Measurements from ENCODE around the gene RUVBL1.
A peak's percentile ranks its signal among the peaks of the same experiment; 100 is the strongest.

RUVBL1 gene

DNA sequence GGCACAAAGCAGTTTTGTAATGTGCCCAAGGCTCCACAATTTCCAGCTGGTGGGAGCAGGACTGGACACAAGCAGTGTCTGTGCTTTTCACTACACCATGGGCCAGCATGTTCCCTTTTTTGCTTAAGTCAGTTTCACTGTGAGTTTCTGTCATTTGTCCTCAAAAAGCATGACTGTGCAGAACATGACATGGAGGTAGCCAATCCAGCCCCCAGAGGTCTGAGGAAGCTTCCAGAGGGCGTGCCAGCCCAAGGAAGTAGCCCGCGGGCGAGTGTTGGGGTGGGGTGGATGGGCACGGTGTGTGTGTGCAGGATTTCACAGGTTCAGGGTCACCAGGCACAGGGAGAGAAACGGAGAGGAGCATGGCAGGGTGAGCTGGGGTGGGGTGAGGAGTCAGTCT is 21.7 kb upstream of the RUVBL1 start:
- TF ChIP-seq, protein P1, sequence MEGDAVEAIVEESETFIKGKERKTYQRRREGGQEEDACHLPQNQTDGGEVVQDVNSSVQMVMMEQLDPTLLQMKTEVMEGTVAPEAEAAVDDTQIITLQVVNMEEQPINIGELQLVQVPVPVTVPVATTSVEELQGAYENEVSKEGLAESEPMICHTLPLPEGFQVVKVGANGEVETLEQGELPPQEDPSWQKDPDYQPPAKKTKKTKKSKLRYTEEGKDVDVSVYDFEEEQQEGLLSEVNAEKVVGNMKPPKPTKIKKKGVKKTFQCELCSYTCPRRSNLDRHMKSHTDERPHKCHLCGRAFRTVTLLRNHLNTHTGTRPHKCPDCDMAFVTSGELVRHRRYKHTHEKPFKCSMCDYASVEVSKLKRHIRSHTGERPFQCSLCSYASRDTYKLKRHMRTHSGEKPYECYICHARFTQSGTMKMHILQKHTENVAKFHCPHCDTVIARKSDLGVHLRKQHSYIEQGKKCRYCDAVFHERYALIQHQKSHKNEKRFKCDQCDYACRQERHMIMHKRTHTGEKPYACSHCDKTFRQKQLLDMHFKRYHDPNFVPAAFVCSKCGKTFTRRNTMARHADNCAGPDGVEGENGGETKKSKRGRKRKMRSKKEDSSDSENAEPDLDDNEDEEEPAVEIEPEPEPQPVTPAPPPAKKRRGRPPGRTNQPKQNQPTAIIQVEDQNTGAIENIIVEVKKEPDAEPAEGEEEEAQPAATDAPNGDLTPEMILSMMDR (IDR thresholded peaks at IDR 0.05; ENCODE audit: low read depth, low read length, missing control alignments): no peak
- H3K4me3 ChIP-seq (ENCODE audit: low read depth, low read length): no peak overlapping the region
- DNase-seq: no peak
- H3K27me3 ChIP-seq (replicated peaks): no peaks in the 10 kb centered on the region
- H3K36me3 ChIP-seq (replicated peaks): no peaks in the 10 kb centered on the region
- in situ Hi-C loops (cut with HindIII; ENCODE audit: low pct_ligation_motif_present, low sequenced_read_pairs): no loop called here
- H3K27ac ChIP-seq: no peak overlapping the region

DNA sequence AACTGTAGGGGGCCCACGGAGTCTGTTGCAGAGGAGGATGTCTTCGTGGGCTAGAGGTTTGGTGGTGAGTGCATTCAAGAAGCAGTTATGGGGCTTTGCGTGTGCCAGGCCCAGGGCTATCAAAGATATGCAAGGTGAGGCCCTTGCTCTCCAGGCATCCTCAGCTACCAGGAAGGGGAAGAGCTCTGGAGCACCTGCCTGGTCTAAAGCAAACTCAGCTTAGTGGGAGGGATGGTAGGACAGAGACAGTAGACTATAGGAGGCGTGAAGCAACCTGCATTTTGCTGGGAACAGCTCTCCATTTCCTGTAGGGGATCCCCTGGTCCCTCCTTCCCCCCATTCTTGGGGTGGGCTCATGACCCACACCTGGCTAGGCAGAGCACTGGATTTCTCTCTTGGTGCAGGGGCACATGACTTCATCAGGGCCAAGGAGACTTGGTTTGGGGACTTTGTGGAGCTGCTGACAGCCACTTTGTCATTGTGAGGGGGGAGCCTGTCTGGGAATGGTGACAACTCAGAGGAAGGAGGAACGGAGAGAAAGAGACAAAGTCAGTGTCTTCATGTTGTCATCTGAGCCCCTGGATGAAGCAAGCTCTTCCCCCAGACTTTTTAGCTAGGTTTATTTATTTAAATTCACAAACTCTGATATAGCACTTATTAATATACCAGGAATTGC is 21.0 kb upstream of the RUVBL1 start:
- H3K27ac ChIP-seq: no peak overlapping the region
- H3K36me3 ChIP-seq (replicated peaks): no peaks in the 10 kb centered on the region
- H3K27me3 ChIP-seq (replicated peaks): no peaks in the 10 kb centered on the region
- TF ChIP-seq, protein P1 (IDR thresholded peaks at IDR 0.05; ENCODE audit: low read depth, low read length, missing control alignments): no peak
- no peak for DNase-seq
- in situ Hi-C loops (cut with HindIII; ENCODE audit: low pct_ligation_motif_present, low sequenced_read_pairs): no loop called here
- H3K4me3 ChIP-seq (ENCODE audit: low read depth, low read length): no peak overlapping the region

DNA sequence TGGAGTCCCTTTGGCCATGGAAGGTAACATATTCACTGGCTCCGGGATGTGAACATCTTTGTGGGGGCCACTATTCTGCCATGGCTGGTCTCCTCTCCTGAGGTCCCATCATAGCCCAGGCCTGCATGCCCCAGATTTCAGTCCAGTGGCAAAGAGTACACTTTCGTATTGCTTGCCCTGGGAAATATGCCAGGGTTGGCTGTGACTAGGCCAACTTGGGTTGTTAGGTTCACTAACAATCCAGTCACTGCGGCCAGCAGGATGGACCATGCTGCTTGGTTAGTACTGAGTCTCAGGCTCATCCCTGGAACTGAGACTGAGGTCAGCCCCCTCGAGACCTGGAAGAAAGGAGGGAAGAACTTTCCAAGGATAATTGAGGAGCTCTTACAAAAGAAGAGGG is 19.9 kb upstream of the RUVBL1 start:
- no peak overlapping the region for H3K4me3 ChIP-seq (ENCODE audit: low read depth, low read length)
- in situ Hi-C loops (cut with HindIII; ENCODE audit: low pct_ligation_motif_present, low sequenced_read_pairs): no loop called here

DNA sequence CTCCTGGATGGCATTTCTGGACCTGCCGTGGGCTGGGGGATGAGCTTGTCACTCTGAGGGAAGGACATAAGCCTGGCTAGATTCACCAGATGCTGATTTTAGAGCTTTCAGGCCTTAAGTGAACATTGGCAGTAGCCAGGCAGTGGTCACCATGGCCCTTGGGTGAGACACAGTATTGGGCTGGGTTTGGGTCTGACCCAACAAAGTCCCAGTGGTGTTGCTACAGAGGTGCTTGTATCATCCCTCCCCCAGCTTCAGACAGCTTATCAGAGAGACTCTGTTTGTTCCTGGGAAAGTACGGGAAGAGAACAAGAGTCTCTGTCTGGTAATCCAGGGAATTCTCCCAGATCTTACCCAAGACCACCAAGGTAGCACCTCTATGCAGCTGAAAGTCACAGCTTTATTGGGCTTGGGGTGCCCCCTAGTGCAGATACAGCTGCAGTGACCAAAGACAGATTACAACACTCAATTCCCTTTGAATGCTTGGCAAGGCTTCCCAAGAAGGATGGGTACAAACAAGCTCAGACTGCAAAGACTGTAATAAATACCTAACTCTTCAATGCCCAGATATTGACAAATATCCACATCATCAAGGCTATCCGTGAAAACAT is 9.8 kb upstream of the RUVBL1 start:
- in situ Hi-C loops (cut with HindIII; ENCODE audit: low pct_ligation_motif_present, low sequenced_read_pairs): no loop called here
- peak; percentile 55 for DNase-seq
- H3K27me3 ChIP-seq (replicated peaks): peaks cover 3% of the 10 kb centered on the region
- TF ChIP-seq, protein P1 (IDR thresholded peaks at IDR 0.05; ENCODE audit: low read depth, low read length, missing control alignments): peak; percentile 87
- no peaks in the 10 kb centered on the region for H3K36me3 ChIP-seq (replicated peaks)
- H3K27ac ChIP-seq: no peak overlapping the region
- no peak overlapping the region for H3K4me3 ChIP-seq (ENCODE audit: low read depth, low read length)

More for the DNA sequence above, 19.9 kb upstream of the RUVBL1 start:
- no peak overlapping the region for H3K27ac ChIP-seq
- no peaks in the 10 kb centered on the region for H3K27me3 ChIP-seq (replicated peaks)
- DNase-seq: no peak
- TF ChIP-seq, protein P1 (IDR thresholded peaks at IDR 0.05; ENCODE audit: low read depth, low read length, missing control alignments): no peak
- H3K36me3 ChIP-seq (replicated peaks): no peaks in the 10 kb centered on the region

DNA sequence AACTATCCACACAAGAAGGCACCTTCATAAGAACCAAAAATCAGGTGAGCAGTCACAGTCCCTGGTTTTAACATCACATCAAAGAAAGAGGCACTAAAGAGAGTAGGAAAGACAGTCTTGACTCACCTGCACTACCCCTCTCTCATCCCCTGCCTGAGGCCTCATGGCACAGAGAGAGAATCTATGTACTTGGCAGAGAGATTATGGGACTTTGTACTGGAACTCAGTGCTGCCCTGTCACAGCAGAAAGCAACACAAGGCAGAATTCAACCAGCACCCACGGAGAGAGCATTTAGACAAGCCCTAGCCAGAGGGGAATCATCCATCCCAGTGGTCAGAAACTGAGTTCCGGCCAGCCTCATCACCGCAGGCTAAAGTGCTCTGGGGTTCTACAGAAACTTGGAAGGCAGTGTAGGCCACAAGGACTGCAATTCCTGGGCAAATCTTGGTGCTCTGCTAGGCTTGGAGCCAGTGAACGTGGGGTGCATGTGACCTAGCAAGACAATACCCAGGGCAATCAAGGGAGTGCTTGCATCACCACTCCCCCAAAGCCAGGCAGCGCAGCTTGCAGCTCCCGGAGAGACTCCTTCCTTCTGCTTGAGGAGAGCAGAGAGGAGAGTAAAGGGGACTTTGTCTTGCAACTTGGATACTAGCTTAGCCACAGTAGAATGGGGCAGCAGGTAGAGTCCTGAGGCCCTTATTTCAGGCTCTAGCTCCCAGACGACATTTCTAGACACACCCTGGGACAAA is 8.5 kb upstream of the RUVBL1 start:
- no peak overlapping the region for H3K4me3 ChIP-seq (ENCODE audit: low read depth, low read length)
- DNase-seq: no peak
- TF ChIP-seq, protein P1 (IDR thresholded peaks at IDR 0.05; ENCODE audit: low read depth, low read length, missing control alignments): no peak
- no peaks in the 10 kb centered on the region for H3K36me3 ChIP-seq (replicated peaks)
- no peak overlapping the region for H3K27ac ChIP-seq
- in situ Hi-C loops (cut with HindIII; ENCODE audit: low pct_ligation_motif_present, low sequenced_read_pairs): no loop called here
- no peaks in the 10 kb centered on the region for H3K27me3 ChIP-seq (replicated peaks)
